A549 (cell line): Measurements from ENCODE around the gene DTWD2. TPM values are rescaled to one million over a fixed set of nuclear protein-coding genes. Genes with fewer than 3 reads are reported as not detected.

Experiments
- ATAC-seq, 2 experiments: fragments of 200-7000 bp in 1 of 2; fragments of >200 bp in 1 of 2; cut with Nextera tagmentation in 1 of 2; cut with Tn5 transposase in 1 of 2; 3 replicates each; pipeline versions ENCODE4 v1.8.0 to v1.9.1; 2018 to 2020; ENCODE audit warnings: mild to moderate bottlenecking in 1 of 2, moderate library complexity in 1 of 2
- CTCF ChIA-PET: fragments of 300-600 bp; sonication (Branson Sonifier 250); formaldehyde crosslinking; extraction: SDS; loops from one replicate; lab custom pipeline; 2021; ENCODE audit warnings: antibody characterized with exemption, inconsistent platforms; lab: Yijun Ruan, JAX
- POLR2A ChIA-PET: fragments of 350-600 bp; formaldehyde crosslinking; extraction: SDS; loops from one replicate; lab custom pipeline; 2021; ENCODE audit warnings: antibody characterized with exemption, inconsistent platforms; lab: Yijun Ruan, JAX
- DNase-seq, 2 experiments: peaks; one replicate each; pipeline versions ENCODE4 v3.0.0 to v3.0.0-alpha.2; 2011 to 2016; ENCODE audit warnings: low read depth in 1 of 2, low spot score in 1 of 2
- FAIRE-seq: peaks from 2 replicates; lab custom pipeline; 2011; peaks lifted over from hg19 to GRCh38; lab: Jason Lieb, UNC
- H3K27ac ChIP-seq, 2 experiments: fragments of >200 bp; sonication (Bioruptor Twin); formaldehyde crosslinking; 3 replicates each; pipeline ENCODE4 v1.5.1; 2016 to 2017
- H3K4me1 ChIP-seq: fragments of >200 bp; sonication (Bioruptor Twin); formaldehyde crosslinking; 3 replicates; pipeline ENCODE4 v1.6.1; 2016
- H3K4me2 ChIP-seq: fragments of >200 bp; sonication (Bioruptor Twin); formaldehyde crosslinking; 3 replicates; pipeline ENCODE4 v1.6.1; 2016
- H3K4me3 ChIP-seq: fragments of >200 bp; sonication (Bioruptor Twin); formaldehyde crosslinking; 3 replicates; pipeline ENCODE4 v1.5.1; 2016
- H3K9me3 ChIP-seq: fragments of >200 bp; sonication (Bioruptor Twin); formaldehyde crosslinking; 3 replicates; pipeline ENCODE4 v1.6.1; 2016
- BCL3 ChIP-seq: fragments of >200 bp; sonication (Bioruptor Twin); formaldehyde crosslinking; IDR thresholded peaks from 3 replicates; pipeline ENCODE4 v1.6.1; 2016
- BHLHE40 ChIP-seq: IDR thresholded peaks from 2 replicates; pipeline ENCODE4 v1.6.1; 2012; ENCODE audit warnings: low read depth, low read length, inconsistent platforms
- CBX2 ChIP-seq: fragments of 200-600 bp; sonication (generic); IDR thresholded peaks from 2 replicates; pipeline ENCODE4 v1.6.1; 2016; ENCODE audit warnings: low read depth, mild to moderate bottlenecking, borderline replicate concordance
- CEBPB ChIP-seq, 2 experiments: fragments of >200 bp in 1 of 2; sonication (Bioruptor Twin) in 1 of 2; formaldehyde crosslinking in 1 of 2; IDR thresholded peaks; 2 replicates each; pipeline ENCODE4 v1.6.1; 2012 to 2016
- ESRRA ChIP-seq: fragments of 150-350 bp; IDR thresholded peaks from 2 replicates; pipeline ENCODE4 v1.6.1; 2014; ENCODE audit warnings: mild to moderate bottlenecking, low read length, borderline replicate concordance
- FOSB ChIP-seq: fragments of 250-450 bp; sonication (Bioruptor Pico); IDR thresholded peaks from 2 replicates; pipeline ENCODE4 v1.5.0; 2020; ENCODE audit warnings: mild to moderate bottlenecking, moderate library complexity
- FOSL2 ChIP-seq, 2 experiments: fragments of 450-650 bp in 1 of 2; fragments of >200 bp in 1 of 2; sonication (Bioruptor Twin) in 1 of 2; formaldehyde crosslinking; IDR thresholded peaks; 2 replicates each; pipeline versions ENCODE4 v1.5.0 to v1.6.1; 2016 to 2020; ENCODE audit warnings: mild to moderate bottlenecking in 1 of 2, moderate library complexity in 1 of 2
- HDAC2 ChIP-seq: fragments of 200-600 bp; sonication (generic); IDR thresholded peaks from 2 replicates; pipeline ENCODE4 v1.6.1; 2016
- HMGXB4 ChIP-seq: fragments of 250-450 bp; sonication (Bioruptor Pico); IDR thresholded peaks from 2 replicates; pipeline ENCODE4 v1.5.0; 2021; ENCODE audit warnings: mild to moderate bottlenecking, moderate library complexity, borderline replicate concordance
- NPAS2 ChIP-seq: fragments of 250-450 bp; sonication (Bioruptor Pico); IDR thresholded peaks from 2 replicates; pipeline ENCODE4 v1.8.0; 2022; ENCODE audit warnings: mild to moderate bottlenecking, moderate library complexity, borderline replicate concordance
- POLR2AphosphoS2 ChIP-seq: conservative IDR thresholded peaks from 2 replicates; pipeline ENCODE4 v1.6.1; 2012; ENCODE audit warnings: low read length, improper control_type of control experiment, inconsistent platforms
- RFX5 ChIP-seq: fragments of 450-650 bp; IDR thresholded peaks from 2 replicates; pipeline ENCODE4 v1.7.1; 2014; ENCODE audit warnings: antibody characterized with exemption, mild to moderate bottlenecking, moderate library complexity
- RNF2 ChIP-seq: fragments of 200-600 bp; sonication (generic); IDR thresholded peaks from 2 replicates; pipeline ENCODE4 v1.6.1; 2016; ENCODE audit warnings: low read depth, mild to moderate bottlenecking, antibody characterized with exemption, moderate library complexity, borderline replicate concordance
- ZC3H11A ChIP-seq: fragments of 450-650 bp; IDR thresholded peaks from 2 replicates; pipeline ENCODE4 v1.6.1; 2014; ENCODE audit warnings: antibody characterized with exemption, mild to moderate bottlenecking
- ZFP36 ChIP-seq: fragments of 450-650 bp; IDR thresholded peaks from 2 replicates; pipeline ENCODE4 v1.6.1; 2014; ENCODE audit warnings: borderline replicate concordance; ENCODE audit not compliant: partially characterized antibody
- ZNF302 ChIP-seq: fragments of 250-450 bp; sonication (Bioruptor Pico); IDR thresholded peaks from 2 replicates; pipeline ENCODE4 v1.9.0; 2021; ENCODE audit warnings: inconsistent platforms, mild to moderate bottlenecking, moderate library complexity
- WGBS: methylation state at CpG from one replicate; pipeline ENCODE4 v1.1.6; 2017; ENCODE audit errors: missing lambda C conversion rate; 5-methylcytosine and 5-hydroxymethylcytosine counted together
- polyA plus RNA-seq, 4 experiments: library from polyadenylated mRNA; depleted of rRNA in 3 of 4; stranded (reverse); fragments of >200 nt; fragmentation: RNase III in 1 of 4; extraction: RNeasy Plus Mini Kit Qiagen cat#74134 plus additional on column Dnase treatment in 1 of 4; gene quantifications; 2 replicates in 3 of 4; 3 replicates in 1 of 4; pipeline ENCODE4 v1.2.3, GENCODE V29; 2011 to 2017
- TF ChIP-seq, protein P1 (sequence below): fragments of >200 bp; sonication (Bioruptor Twin); formaldehyde crosslinking; IDR thresholded peaks from 3 replicates; pipeline ENCODE4 v1.5.1; 2016
- TF ChIP-seq, protein P2 (sequence below): fragments of >200 bp; sonication (Bioruptor Twin); formaldehyde crosslinking; IDR thresholded peaks from 2 replicates; pipeline ENCODE4 v1.6.1; 2016
- TF ChIP-seq, protein P3 (sequence below): IDR thresholded peaks from 2 replicates; pipeline ENCODE4 v1.6.1; 2012

Gene DTWD2
- polyA plus RNA-seq, 2 of the 4 experiments (the other 2 are of a cell fraction): 3.7 to 4.8 TPM

DNA sequence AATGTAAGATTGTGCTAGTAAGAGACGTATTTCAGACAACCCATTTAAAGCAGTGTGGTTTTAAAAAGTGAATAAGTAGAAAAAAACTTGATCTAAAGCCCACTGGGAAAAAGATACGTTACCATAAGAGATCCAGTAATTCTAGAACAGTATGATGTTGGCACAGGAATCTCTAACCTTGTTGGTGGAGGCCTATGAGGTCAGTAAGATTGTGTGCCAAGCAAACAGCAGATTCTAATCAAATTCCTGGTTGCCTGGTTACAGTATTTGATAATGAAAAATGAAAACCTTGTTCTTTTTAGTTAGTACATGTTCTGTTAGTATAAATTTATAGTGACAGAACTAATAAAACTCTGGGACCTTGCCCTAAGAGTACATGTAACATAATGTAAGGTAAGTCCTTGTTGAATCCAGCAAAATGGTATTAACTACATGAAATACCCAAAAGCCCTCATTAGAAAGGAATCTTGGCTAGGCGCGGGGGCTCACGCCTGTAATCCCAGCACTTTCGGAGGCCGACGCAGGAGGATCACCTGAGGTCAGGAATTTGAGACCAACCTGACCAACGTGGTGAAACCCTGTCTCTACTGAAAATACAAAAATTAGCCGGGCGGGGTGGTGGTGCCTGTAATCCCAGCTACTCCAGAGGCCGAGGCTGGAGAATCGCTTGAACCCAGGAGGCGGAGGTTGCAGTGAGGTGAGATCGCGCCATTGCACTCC, 49.3 kb upstream of the DTWD2 start:
- POLR2A ChIA-PET: no interaction called here
- peaks cover 20% of the 10 kb centered on the region for H3K4me1 ChIP-seq
- no peak for TF ChIP-seq BCL3
- TF ChIP-seq, protein P1, sequence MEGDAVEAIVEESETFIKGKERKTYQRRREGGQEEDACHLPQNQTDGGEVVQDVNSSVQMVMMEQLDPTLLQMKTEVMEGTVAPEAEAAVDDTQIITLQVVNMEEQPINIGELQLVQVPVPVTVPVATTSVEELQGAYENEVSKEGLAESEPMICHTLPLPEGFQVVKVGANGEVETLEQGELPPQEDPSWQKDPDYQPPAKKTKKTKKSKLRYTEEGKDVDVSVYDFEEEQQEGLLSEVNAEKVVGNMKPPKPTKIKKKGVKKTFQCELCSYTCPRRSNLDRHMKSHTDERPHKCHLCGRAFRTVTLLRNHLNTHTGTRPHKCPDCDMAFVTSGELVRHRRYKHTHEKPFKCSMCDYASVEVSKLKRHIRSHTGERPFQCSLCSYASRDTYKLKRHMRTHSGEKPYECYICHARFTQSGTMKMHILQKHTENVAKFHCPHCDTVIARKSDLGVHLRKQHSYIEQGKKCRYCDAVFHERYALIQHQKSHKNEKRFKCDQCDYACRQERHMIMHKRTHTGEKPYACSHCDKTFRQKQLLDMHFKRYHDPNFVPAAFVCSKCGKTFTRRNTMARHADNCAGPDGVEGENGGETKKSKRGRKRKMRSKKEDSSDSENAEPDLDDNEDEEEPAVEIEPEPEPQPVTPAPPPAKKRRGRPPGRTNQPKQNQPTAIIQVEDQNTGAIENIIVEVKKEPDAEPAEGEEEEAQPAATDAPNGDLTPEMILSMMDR: no peak
- no peak for TF ChIP-seq HMGXB4 (CRISPR knock-in tag)
- no peak for TF ChIP-seq BHLHE40
- TF ChIP-seq RFX5: no peak
- TF ChIP-seq NPAS2 (CRISPR knock-in tag): no peak
- no peak for TF ChIP-seq ZC3H11A
- TF ChIP-seq ESRRA: no peak
- TF ChIP-seq ZFP36: no peak
- no peak for TF ChIP-seq HDAC2
- no peak for TF ChIP-seq CEBPB (IDR thresholded peaks at IDR 0.05)
- TF ChIP-seq ZNF302 (CRISPR knock-in tag): no peak
- no peak for TF ChIP-seq FOSL2 (IDR thresholded peaks at IDR 0.05)
- TF ChIP-seq FOSL2 (CRISPR knock-in tag; IDR thresholded peaks at IDR 0.05): no peak
- TF ChIP-seq CBX2: no peak
- no peak for TF ChIP-seq RNF2
- TF ChIP-seq, protein P2, sequence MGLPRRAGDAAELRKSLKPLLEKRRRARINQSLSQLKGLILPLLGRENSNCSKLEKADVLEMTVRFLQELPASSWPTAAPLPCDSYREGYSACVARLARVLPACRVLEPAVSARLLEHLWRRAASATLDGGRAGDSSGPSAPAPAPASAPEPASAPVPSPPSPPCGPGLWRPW: no peak
- TF ChIP-seq, protein P3, sequence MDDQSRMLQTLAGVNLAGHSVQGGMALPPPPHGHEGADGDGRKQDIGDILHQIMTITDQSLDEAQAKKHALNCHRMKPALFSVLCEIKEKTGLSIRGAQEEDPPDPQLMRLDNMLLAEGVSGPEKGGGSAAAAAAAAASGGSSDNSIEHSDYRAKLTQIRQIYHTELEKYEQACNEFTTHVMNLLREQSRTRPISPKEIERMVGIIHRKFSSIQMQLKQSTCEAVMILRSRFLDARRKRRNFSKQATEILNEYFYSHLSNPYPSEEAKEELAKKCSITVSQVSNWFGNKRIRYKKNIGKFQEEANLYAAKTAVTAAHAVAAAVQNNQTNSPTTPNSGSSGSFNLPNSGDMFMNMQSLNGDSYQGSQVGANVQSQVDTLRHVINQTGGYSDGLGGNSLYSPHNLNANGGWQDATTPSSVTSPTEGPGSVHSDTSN: no peak
- TF ChIP-seq FOSB: no peak
- TF ChIP-seq POLR2AphosphoS2: no peak
- TF ChIP-seq, all 56 proteins: peak for 0
- CTCF ChIA-PET: no interaction called here
- Histone ChIP-seq H3K4me3 (no peak overlapping the region), H3K27ac (no peak overlapping the region), H3K9me3 (no peaks in the 10 kb centered on the region), H3K4me2 (no peak overlapping the region; the same call in 2 of the 3 replicates)
- FAIRE-seq (no peak), ATAC-seq (peak in 1 of 2 experiments; percentile 72; a peak in 3 of 6 replicates), DNase-seq (peak in 1 of 2 experiments; percentile 43)
- 91% methylated on average over 16 of the region's 16 CpGs for WGBS
